ENCODE results near the gene IGLL5.

The IGLL5 gene

GRCh38 chr22:22883090-22883727, 4.4 kb upstream of the IGLL5 start:
- in situ Hi-C loops (cut with MboI; ENCODE audit: low sequenced_read_pairs) = no loop called here

GRCh38 chr22:22884010-22884887, 3.4 kb upstream of the IGLL5 start:
- in situ Hi-C loops (cut with MboI; ENCODE audit: low sequenced_read_pairs) = no loop called here

- in situ Hi-C loops (cut with MboI; ENCODE audit: low sequenced_read_pairs) = no loop called here
Measured at GRCh38 chr22:22884888-22885840, 2.5 kb upstream of the IGLL5 start.

GRCh38 chr22:22886546-22886945, 1.1 kb upstream of the IGLL5 start:
- in situ Hi-C loops (cut with MboI; ENCODE audit: low sequenced_read_pairs) = no loop called here

GRCh38 chr22:22888571-22889353, 1.1 kb downstream of the IGLL5 start:
- in situ Hi-C loops (cut with MboI; ENCODE audit: low sequenced_read_pairs) = no loop called here

GRCh38 chr22:22890085-22890484, 2.5 kb downstream of the IGLL5 start:
- in situ Hi-C loops (cut with MboI; ENCODE audit: low sequenced_read_pairs) = no loop called here

- in situ Hi-C loops (cut with MboI; ENCODE audit: low sequenced_read_pairs) = no loop called here
Measured at GRCh38 chr22:22891139-22891621, 3.6 kb downstream of the IGLL5 start.

GRCh38 chr22:22892096-22893052, 4.8 kb downstream of the IGLL5 start:
- in situ Hi-C loops (cut with MboI; ENCODE audit: low sequenced_read_pairs) = no loop called here

GRCh38 chr22:22893077-22893805, 5.6 kb downstream of the IGLL5 start:
- in situ Hi-C loops (cut with MboI; ENCODE audit: low sequenced_read_pairs) = no loop called here

- in situ Hi-C loops (cut with MboI; ENCODE audit: low sequenced_read_pairs) = no loop called here
Measured at GRCh38 chr22:22893891-22894739, 6.5 kb downstream of the IGLL5 start.

- in situ Hi-C loops (cut with MboI; ENCODE audit: low sequenced_read_pairs) = no loop called here
Measured at GRCh38 chr22:22894740-22895731, 7.4 kb downstream of the IGLL5 start.

GRCh38 chr22:22895776-22896445, 8.3 kb downstream of the IGLL5 start:
- in situ Hi-C loops (cut with MboI; ENCODE audit: low sequenced_read_pairs) = no loop called here

- in situ Hi-C loops (cut with MboI; ENCODE audit: low sequenced_read_pairs) = no loop called here
Measured at GRCh38 chr22:22896601-22897000, 9.0 kb downstream of the IGLL5 start.

GRCh38 chr22:22897091-22897490, 9.5 kb downstream of the IGLL5 start:
- in situ Hi-C loops (cut with MboI; ENCODE audit: low sequenced_read_pairs) = no loop called here

- in situ Hi-C loops (cut with MboI; ENCODE audit: low sequenced_read_pairs) = no loop called here
Measured at GRCh38 chr22:22897947-22898346, 10.3 kb downstream of the IGLL5 start.
